H1 (cell line): ENCODE measurements around the gene TNFRSF1A.

Source experiments
- BACH1 ChIP-seq: IDR thresholded peaks from 2 replicates; pipeline ENCODE4 v1.6.1; 2012; ENCODE audit warnings: low read length, improper control_type of control experiment
- CTCF ChIP-seq, 3 experiments: IDR thresholded peaks; 1 replicate in 2 of 3; 2 replicates in 1 of 3; pipeline versions ENCODE4 v1.5.1 to v1.6.1; 2011; ENCODE audit warnings: low read length in 3 of 3, mild to moderate bottlenecking in 3 of 3, inconsistent platforms in 2 of 3, low read depth in 1 of 3, moderate library complexity in 1 of 3; ENCODE audit not compliant: insufficient read depth in 1 of 3; ENCODE audit errors: control extremely low read depth in 1 of 3
- NANOG ChIP-seq: IDR thresholded peaks from 2 replicates; pipeline ENCODE4 v1.6.1; 2011; ENCODE audit warnings: low read length, low read depth, mild to moderate bottlenecking, inconsistent platforms; ENCODE audit not compliant: insufficient read depth, poor library complexity, severe bottlenecking
- POLR2AphosphoS5 ChIP-seq: IDR thresholded peaks from 2 replicates; pipeline ENCODE4 v1.6.1; 2011; ENCODE audit warnings: low read depth, low read length
- TEAD4 ChIP-seq: IDR thresholded peaks from 2 replicates; pipeline ENCODE4 v1.6.1; 2012; ENCODE audit warnings: low read depth, low read length, inconsistent platforms, mixed read lengths
- TF ChIP-seq, protein P1 (sequence below): IDR thresholded peaks from 2 replicates; pipeline ENCODE4 v1.6.1; 2011; ENCODE audit warnings: low read depth, mild to moderate bottlenecking, low read length; ENCODE audit not compliant: insufficient read depth

DNA sequence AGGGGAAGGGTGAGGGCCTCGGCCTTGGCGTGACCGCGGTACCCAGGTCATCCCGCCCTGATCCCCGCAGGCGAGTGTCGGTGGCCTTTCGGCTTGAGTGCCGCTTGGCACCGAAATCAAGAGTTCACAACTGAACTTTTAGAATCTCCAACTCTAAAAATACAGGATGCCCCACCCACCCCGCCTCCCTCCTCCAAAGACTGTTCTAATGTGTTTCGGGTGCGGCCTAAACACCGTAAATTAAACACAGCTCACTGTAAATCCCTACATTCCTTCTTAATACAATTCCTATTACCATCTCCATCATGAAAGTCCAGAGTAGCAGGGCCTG is 22.1 kb upstream of the TNFRSF1A start:
- TF ChIP-seq, protein P1, sequence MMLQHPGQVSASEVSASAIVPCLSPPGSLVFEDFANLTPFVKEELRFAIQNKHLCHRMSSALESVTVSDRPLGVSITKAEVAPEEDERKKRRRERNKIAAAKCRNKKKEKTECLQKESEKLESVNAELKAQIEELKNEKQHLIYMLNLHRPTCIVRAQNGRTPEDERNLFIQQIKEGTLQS = no peak
- TF ChIP-seq TEAD4 (no peak), NANOG (no peak), POLR2AphosphoS5 (no peak), BACH1 (no peak), CTCF (IDR thresholded peaks at IDR 0.05; ENCODE audit: control extremely low read depth in 1 of 3, insufficient read depth in 1 of 3, low read depth in 1 of 3, low read length in 3 of 3) (no peak)
